ENCODE results near the gene CCDC70. TPM values are rescaled to one million over a fixed set of nuclear protein-coding genes. Genes with fewer than 3 reads are reported as not detected.

Gene CCDC70
- total RNA-seq, 1 experiment from 2014 or later, result not detected

DNA sequence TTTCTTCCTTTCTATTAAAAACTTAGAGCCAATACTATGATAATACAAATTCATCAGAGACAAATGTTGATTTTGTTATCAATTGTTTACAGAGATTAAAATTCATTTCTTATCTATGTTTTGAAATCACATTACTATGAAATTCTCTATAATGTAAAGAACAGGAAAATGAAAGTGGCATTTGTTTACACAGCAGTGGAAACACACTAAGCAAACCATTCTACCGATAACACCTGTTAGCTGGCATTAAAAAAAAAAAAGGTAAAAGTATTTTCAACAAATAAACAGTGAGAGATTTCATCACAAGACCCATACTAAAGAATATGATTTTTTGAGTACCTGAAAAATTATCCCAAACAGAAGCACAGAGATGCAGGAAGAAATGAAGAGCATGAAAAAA, 4.8 kb upstream of the CCDC70 start:
- Histone ChIP-seq H3K27ac (ENCODE audit: low read depth, low read length, poor library complexity, severe bottlenecking) (no peak overlapping the region), H3K27me3 (replicated peaks; ENCODE audit: insufficient read depth, low read depth, low read length, poor library complexity) (peaks cover 4% of the 10 kb centered on the region), H3K9me3 (ENCODE audit: low read depth, low read length, poor library complexity, severe bottlenecking) (no peaks in the 10 kb centered on the region), H3K4me3 (ENCODE audit: low read depth, low read length, poor library complexity, severe bottlenecking) (no peak overlapping the region), H3K36me3 (ENCODE audit: insufficient read depth, low read length, poor library complexity, severe bottlenecking) (no peaks in the 10 kb centered on the region), H3K4me1 (ENCODE audit: insufficient read depth, low read length, poor library complexity, severe bottlenecking) (no peaks in the 10 kb centered on the region)
- ChIA-PET POLR2A (ENCODE audit: low non-redundant PET) (no interaction called here), CTCF (no interaction called here)
- intact Hi-C loops (cut with micrococcal nuclease; ENCODE audit: unreplicated experiment), result no loop called here
- TF ChIP-seq EZH2 (IDR thresholded peaks at IDR 0.05; ENCODE audit: borderline replicate concordance, low read depth, low read length, poor library complexity, severe bottlenecking), result no peak
- TF ChIP-seq, protein P1, sequence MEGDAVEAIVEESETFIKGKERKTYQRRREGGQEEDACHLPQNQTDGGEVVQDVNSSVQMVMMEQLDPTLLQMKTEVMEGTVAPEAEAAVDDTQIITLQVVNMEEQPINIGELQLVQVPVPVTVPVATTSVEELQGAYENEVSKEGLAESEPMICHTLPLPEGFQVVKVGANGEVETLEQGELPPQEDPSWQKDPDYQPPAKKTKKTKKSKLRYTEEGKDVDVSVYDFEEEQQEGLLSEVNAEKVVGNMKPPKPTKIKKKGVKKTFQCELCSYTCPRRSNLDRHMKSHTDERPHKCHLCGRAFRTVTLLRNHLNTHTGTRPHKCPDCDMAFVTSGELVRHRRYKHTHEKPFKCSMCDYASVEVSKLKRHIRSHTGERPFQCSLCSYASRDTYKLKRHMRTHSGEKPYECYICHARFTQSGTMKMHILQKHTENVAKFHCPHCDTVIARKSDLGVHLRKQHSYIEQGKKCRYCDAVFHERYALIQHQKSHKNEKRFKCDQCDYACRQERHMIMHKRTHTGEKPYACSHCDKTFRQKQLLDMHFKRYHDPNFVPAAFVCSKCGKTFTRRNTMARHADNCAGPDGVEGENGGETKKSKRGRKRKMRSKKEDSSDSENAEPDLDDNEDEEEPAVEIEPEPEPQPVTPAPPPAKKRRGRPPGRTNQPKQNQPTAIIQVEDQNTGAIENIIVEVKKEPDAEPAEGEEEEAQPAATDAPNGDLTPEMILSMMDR (conservative IDR thresholded peaks at IDR 0.05; ENCODE audit: low read depth, low read length), result no peak
- no peak for DNase-seq (ENCODE audit: low spot score)
- no TSS peak for BruUV-seq (replicated peaks)

DNA sequence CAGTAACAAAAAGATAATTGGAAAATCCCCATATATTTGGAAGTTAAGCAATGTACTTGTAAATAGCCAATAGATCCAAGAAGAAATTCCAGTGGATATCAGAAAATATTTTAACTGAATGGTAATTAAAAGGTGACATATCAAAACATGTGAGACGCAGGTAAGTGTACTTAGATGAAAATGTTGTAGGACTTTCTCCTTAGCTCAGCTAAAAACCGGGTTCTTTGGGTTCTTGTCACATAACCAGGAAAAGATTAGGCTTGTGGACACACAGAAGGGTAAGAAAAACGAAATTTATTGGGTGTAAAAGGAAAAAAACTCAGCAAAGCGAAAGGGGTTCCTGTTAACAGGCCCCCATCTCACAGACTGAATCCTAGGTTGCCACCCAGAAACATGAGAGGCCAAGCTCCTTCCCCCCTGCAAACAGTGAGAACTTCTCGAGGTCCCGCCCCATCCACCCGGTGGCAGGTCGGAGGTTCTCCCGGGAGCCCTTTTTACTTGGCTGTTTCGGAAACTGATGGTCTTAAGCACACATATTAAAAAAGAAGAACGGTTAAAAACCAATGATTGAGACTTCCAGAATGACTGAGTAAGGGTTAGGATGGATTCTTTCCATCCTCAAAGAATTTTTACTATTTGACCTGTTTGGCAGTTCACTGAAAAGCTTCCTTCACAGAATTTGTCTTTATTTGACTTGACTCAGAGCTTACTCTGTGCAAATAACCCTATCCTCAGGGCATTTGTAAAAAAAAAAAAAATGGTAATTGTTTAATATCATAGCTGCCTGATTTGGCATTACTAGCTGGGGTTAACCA, 3.1 kb upstream of the CCDC70 start:
- H3K27ac ChIP-seq (ENCODE audit: low read depth, low read length, poor library complexity, severe bottlenecking), result no peak overlapping the region
- no peak for DNase-seq (ENCODE audit: low spot score)
- TF ChIP-seq, protein P1 (conservative IDR thresholded peaks at IDR 0.05; ENCODE audit: low read depth, low read length), result no peak
- TF ChIP-seq EZH2 (IDR thresholded peaks at IDR 0.05; ENCODE audit: borderline replicate concordance, low read depth, low read length, poor library complexity, severe bottlenecking), result no peak
- CTCF ChIA-PET, result no interaction called here
- intact Hi-C loops (cut with micrococcal nuclease; ENCODE audit: unreplicated experiment), result no loop called here
- H3K4me3 ChIP-seq (ENCODE audit: low read depth, low read length, poor library complexity, severe bottlenecking), result no peak overlapping the region
- no peaks in the 10 kb centered on the region for H3K4me1 ChIP-seq (ENCODE audit: insufficient read depth, low read length, poor library complexity, severe bottlenecking)
- BruUV-seq (replicated peaks), result no TSS peak
- no peaks in the 10 kb centered on the region for H3K9me3 ChIP-seq (ENCODE audit: low read depth, low read length, poor library complexity, severe bottlenecking)
- POLR2A ChIA-PET (ENCODE audit: low non-redundant PET), result no interaction called here
- H3K36me3 ChIP-seq (ENCODE audit: insufficient read depth, low read length, poor library complexity, severe bottlenecking), result no peaks in the 10 kb centered on the region
- peaks cover 4% of the 10 kb centered on the region for H3K27me3 ChIP-seq (replicated peaks; ENCODE audit: insufficient read depth, low read depth, low read length, poor library complexity)

DNA sequence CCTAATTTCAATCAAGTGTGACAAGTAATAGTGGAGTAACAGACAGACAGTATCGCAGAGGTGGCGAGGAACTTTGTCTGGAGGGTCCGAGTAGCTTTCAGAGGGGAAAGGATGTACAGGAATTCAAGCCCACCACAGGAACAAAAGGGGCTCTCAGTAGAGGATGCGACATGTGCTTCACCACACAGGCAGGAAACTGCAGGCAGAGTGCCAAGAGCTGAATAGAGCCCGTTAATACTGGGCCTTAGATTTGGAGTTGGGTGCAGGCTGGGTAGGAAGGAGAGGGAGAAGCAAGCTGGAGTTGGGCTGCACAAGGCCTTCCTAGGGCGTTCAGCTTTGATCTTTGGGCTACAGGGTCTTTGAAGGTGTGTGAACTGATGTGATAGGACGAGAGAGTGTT, 1.2 kb downstream of the CCDC70 start:
- intact Hi-C loops (cut with micrococcal nuclease; ENCODE audit: unreplicated experiment), result no loop called here

More for the DNA sequence above, 1.2 kb downstream of the CCDC70 start:
- peak; percentile 18 for DNase-seq (ENCODE audit: low spot score)
- Histone ChIP-seq H3K4me3 (ENCODE audit: low read depth, low read length, poor library complexity, severe bottlenecking) (no peak overlapping the region), H3K4me1 (ENCODE audit: insufficient read depth, low read length, poor library complexity, severe bottlenecking) (no peaks in the 10 kb centered on the region), H3K9me3 (ENCODE audit: low read depth, low read length, poor library complexity, severe bottlenecking) (no peaks in the 10 kb centered on the region), H3K27ac (ENCODE audit: low read depth, low read length, poor library complexity, severe bottlenecking) (no peak overlapping the region), H3K36me3 (ENCODE audit: insufficient read depth, low read length, poor library complexity, severe bottlenecking) (no peaks in the 10 kb centered on the region), H3K27me3 (replicated peaks; ENCODE audit: insufficient read depth, low read depth, low read length, poor library complexity) (peaks cover 2% of the 10 kb centered on the region)
- no TSS peak for BruUV-seq (replicated peaks)
- CTCF ChIA-PET, result no interaction called here
- POLR2A ChIA-PET (ENCODE audit: low non-redundant PET), result no interaction called here
- TF ChIP-seq, protein P1 (conservative IDR thresholded peaks at IDR 0.05; ENCODE audit: low read depth, low read length), result no peak
- TF ChIP-seq EZH2 (IDR thresholded peaks at IDR 0.05; ENCODE audit: borderline replicate concordance, low read depth, low read length, poor library complexity, severe bottlenecking), result no peak
